NB4 (cell line): ENCODE data around the gene NIPAL3.

Experiments
- DNase-seq: peaks from one replicate; pipeline ENCODE4 v3.0.0; 2010; ENCODE audit warnings: low read depth
- H3K4me3 ChIP-seq: one replicate; pipeline ENCODE4 v1.5.1; 2011; ENCODE audit warnings: mild to moderate bottlenecking, low read depth, low read length, moderate library complexity
- CTCF ChIP-seq: IDR thresholded peaks from one replicate; pipeline ENCODE4 v1.5.1; 2012; ENCODE audit warnings: low read depth, low read length
- MAX ChIP-seq: IDR thresholded peaks from 2 replicates; pipeline ENCODE4 v1.6.1; 2011; ENCODE audit warnings: low read depth, low read length
- MYC ChIP-seq: IDR thresholded peaks from 2 replicates; pipeline ENCODE4 v1.6.1; 2011; ENCODE audit warnings: low read depth, low read length
- POLR2A ChIP-seq: IDR thresholded peaks from 2 replicates; pipeline ENCODE4 v1.6.1; 2011; ENCODE audit warnings: mild to moderate bottlenecking; ENCODE audit not compliant: insufficient read length; ENCODE audit errors: extremely low read depth

The NIPAL3 gene

GRCh38 chr1:24501371-24502064, 85.9 kb downstream of the NIPAL3 start:
- peak overlapping the region; percentile 75 for H3K4me3 ChIP-seq
- DNase-seq = peak; percentile 83
- TF ChIP-seq MAX (peak; percentile 38; the same call in 1 of the 2 replicates), CTCF (no peak), MYC (no peak), POLR2A (peak; percentile 35)

- peak overlapping the region; percentile 75 for H3K4me3 ChIP-seq
- TF ChIP-seq MAX (peak; percentile 2), POLR2A (peak; percentile 54), MYC (no peak)
- DNase-seq = peak; percentile 65
Measured at GRCh38 chr1:24502065-24502708, 86.6 kb downstream of the NIPAL3 start.

GRCh38 chr1:24502709-24503058, 87.1 kb downstream of the NIPAL3 start, which contains the start of gene RCAN3:
Gene RCAN3 (plus strand): TSS chr1:24502836. CDS start chr1:24514373, 11,537 bp downstream.
- TF ChIP-seq MYC (no peak; the same call in 1 of the 2 replicates), CTCF (no peak), POLR2A (no peak), MAX (no peak)
- H3K4me3 ChIP-seq = peak within 1 kb of the TSS; percentile 75
- peak; percentile 93 for DNase-seq

- TF ChIP-seq POLR2A (no peak), MAX (no peak), MYC (no peak), CTCF (no peak)
- H3K4me3 ChIP-seq = peak overlapping the region; percentile 44
- DNase-seq = peak; percentile 13
Measured at GRCh38 chr1:24503059-24503751, 87.6 kb downstream of the NIPAL3 start.

- H3K4me3 ChIP-seq = no peak overlapping the region
- no peak for TF ChIP-seq POLR2A
- TF ChIP-seq CTCF = no peak
- no peak for TF ChIP-seq MAX
- TF ChIP-seq MYC = no peak
- DNase-seq = no peak
Measured at GRCh38 chr1:24503870-24504523, 88.4 kb downstream of the NIPAL3 start.
